ENCODE results near the gene UBE2G2.

UBE2G2 gene

DNA sequence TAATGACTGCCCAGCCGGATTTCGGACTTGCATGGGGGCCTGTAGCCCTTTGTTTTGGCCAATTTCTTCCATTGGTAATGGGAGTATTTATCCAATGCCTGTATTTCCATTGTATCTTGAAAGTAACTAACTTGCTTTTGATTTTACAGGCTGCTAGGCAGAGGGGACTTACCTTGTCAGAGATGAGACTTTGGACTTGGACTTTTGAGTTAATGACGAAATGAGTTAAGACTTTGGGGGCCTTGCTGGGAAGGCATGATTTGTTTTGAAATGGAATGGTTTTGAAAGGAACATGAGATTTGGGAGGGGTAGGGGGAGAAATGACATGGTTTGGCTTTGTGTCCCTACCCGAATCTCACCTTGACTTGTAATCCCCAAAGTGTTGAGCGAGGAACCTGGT lies 9.6 kb downstream of the UBE2G2 start:
- no peak for DNase-seq (ENCODE audit: low read depth in 3 of 3, low spot score in 1 of 3)

DNA sequence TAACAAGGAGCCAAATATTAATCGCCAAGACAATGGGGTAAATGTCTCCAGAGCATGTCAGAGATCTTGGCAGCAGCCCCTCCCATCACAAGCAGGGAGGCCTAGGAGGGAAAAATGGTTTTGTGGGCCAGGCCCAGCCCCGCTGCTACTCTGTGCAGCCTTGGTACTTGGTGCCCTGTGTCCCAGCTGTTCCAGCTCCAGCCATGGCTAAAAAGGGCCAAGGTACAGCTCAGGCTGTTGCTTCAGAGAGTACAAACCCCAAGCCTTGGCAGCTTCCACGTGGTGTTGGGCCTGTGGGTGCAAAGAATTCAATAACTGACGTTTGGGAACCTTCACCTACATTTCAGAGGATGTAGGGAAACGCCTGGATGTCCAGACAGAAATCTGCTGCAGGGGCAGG lies 10.4 kb downstream of the UBE2G2 start:
- DNase-seq (ENCODE audit: low read depth in 3 of 3, low spot score in 1 of 3) = no peak

DNA sequence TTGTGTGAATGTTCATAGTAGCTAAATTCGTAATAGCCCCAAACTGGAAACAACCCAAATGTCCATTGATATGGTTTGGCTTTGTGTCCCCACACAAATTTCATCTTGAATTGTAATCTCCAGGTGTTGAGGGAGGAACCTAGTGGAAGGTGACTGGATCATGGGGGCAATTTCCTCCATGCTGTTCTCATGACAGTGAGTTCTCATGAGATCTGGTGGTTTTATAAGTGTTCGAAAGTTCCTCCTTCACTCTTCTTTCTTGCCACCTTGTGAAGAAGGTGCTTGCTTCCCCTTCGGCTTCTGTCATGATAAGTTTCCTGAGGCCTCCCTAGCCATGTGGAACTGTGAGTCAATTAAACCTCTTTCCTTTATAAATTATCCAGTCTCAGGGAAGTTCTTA lies 11.3 kb downstream of the UBE2G2 start:
- no peak for DNase-seq (ENCODE audit: low read depth in 3 of 3, low spot score in 1 of 3)

DNA sequence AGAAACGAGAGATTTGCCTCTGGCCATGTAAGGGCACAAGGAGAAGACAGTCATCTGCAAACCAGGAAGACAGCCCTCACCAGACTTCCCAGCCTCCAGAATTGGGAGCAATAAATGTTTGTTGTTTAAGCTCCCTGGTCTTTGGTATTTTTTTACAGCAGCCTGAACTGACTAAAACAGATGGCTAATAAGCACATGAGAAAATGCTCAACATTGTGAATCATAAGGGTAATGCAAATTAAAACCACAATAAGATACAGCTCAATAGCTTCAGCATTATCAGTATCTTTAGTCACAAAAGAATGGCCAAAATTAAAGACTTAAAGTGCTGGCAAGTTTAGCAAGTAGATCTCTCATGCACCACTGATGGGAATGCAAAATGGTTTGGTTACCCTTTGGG lies 11.7 kb downstream of the UBE2G2 start:
- DNase-seq (ENCODE audit: low read depth in 3 of 3, low spot score in 1 of 3) = no peak

DNA sequence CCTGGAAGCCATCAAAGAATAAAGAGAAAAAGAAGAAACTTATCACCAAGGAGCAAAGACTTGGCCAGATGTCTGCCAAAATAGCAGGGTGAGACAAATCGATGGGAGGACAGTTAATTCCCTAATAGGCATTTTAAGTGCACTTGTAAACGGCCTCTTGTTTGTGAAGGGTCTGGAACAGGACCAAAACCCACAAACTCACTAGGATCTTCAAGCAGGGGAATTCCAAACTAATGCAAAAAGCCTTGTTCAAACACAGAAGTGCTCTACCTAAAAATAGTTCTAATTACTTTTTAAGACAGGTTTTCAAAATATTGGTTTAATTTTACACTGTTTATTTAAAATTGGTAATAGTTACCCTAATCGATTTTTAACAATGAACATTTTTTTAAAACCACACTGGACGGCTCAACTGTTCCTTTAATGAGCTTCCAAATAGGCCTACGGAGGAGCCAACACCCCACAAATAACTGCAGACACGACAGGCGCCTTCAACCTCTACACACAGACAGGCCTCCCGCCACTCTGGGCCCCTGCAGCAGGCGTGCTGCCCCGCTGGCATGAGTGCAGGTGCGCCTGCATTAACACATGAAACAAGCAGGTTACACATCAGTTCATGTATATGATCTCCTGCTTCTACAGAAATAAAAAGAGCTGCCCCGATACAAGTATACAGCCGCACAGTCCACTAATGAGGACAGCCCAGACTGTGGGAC lies 15.8 kb downstream of the UBE2G2 start:
- no peak for DNase-seq (ENCODE audit: low read depth in 3 of 3, low spot score in 1 of 3)

DNA sequence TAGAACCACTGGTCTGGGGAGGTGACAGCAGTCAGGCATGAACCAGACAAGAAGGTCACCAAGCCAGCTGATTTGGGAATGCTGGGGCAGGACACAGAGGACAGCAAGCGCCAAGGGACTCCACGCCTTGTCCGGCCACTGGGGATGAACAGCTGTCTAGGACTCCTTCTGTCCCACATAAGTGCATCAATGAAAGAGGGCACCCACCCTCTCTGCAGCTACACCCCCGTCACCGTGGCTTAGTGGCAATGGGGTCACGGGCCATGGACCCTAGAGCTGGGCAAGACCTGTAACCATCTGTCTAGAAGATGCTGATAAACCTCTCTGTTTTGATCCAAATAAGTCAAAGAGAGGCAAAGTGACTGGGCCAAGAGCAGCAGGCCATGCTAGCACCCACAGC lies 16.8 kb downstream of the UBE2G2 start:
- no peak for DNase-seq (ENCODE audit: low read depth in 3 of 3, low spot score in 1 of 3)

DNA sequence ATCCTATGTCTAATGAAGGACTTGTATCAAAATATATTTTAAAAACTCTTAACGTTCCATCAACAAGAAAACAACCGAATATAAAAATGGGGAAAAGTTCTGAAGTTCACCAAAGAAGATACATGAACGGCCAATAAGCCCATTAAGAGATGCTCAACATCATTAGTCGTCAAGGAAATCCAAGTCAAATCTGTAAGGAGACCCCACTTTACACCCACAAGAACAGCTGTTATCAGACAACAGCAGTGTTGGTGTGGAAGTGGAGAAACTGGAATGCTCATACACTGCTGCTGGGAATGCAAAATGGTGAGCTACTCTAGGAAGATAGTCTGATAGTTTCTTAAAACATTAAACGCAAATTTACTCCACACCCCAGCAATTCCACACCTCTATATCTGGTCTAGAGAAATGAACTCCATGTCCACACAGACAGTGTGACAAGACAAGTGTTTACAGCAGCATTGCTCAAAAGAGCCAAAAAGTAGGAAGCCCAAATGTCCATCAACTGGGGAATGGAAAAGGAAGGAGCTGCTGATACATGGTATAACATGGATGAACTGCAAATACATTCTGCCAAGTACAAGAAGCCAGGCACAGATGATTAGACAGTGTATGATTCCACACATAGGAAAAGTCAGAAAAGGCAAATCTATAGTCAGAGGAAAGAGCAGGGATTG lies 18.5 kb downstream of the UBE2G2 start:
- DNase-seq (ENCODE audit: low read depth in 3 of 3, low spot score in 1 of 3) = no peak

DNA sequence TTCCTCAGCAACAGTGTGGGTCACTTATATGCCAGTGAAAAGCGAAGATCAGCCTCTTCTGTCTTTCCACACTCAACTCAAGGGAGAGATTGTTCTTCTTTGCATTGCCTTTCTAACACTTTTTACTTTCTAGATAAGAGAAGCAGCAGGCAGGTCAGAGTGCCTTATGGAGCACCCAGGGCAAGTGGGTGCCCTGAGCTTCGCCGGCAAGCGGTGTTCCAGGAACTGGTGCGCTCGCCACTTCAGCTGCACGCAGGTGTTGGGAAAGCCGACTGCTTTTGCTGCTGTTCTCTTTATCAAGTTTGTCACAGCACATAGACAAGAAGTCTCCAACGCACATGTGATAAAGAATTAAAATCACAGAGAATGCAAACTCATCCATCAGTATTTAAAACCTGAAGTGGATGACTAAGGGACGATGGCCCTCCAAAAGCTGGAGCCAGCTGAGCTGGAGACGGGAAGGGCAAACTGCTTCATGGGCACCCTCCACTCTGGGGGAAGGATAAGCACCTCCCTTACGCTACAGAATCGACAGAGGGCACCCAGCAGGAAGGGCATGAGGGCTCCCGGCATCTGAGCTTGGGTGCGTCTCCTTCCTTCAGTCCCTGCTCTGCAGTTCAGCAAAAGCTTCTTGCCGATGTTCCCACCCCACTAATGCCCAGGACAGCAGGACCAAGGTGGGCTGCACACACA lies 20.7 kb downstream of the UBE2G2 start:
- no peak for DNase-seq (ENCODE audit: low read depth in 3 of 3, low spot score in 1 of 3)

DNA sequence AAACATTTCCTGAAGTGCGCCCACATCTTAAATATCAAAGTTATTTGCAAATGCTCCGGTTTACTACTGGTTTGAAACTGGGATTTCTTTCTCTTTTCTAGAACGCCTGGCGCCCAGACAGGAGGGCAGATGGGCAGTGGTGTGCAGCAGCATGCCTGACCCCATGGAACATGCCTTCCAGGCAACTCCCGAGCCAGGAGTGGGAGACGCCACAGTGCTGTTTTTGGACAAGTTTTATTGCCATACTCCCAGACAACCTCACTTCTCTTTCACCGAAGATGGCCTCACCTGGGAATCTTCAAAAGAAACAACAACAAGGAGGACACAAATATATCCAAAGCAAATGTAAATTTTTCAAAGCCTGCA lies 21.5 kb downstream of the UBE2G2 start:
- DNase-seq (ENCODE audit: low read depth in 3 of 3, low spot score in 1 of 3) = no peak

DNA sequence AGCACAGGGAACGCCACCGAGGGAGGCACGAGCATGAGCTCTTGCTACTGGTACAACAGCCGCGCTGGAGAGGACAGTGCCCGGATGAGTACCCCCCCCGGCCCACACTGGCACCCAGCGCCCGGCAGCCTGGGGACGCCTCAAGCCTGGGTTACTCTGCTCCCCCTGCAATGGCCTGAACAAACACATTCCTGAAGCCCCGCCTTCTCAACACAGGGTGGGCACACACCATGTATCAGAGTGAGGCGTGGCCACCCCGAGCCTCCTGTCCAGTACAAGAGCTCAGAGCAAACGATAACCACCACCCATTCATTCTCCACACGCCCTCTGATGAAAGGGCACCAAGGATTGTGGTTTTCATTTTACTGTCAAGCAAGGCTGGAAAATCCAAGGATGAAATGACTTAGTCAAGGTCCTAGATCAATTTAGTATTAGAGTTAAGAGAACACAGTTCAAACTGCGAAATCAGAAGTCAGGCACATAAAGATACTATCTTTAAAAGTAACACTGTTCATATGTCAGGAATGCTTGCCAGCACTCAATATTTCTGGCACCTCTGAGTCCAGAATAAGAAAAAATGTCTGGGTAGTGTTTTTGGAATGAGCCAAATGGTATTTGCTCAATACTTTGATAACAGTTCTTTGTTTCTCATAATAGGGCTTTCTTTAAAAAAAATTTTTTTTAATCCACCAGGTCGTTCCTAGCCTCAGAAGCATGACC lies 22.0 kb downstream of the UBE2G2 start:
- no peak for DNase-seq (ENCODE audit: low read depth in 3 of 3, low spot score in 1 of 3)

DNA sequence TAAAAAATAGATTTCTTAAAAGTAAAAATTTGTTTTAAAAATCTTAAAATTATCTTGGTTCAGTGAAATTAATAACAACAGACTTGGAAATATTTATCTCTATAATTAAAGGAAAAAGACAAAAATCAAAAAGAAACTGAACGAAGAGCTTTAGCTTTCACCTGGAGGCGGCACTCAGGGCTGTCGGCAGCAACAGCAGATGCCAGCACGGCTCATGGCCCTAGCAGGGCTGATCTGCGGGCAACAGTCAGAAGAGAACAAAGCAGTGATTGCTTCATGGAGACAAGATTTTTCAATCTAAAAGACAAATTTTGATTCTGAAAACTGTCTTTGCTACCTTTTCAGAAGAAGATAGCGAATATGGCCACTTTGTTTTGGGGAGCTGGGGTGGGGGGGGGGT lies 22.6 kb downstream of the UBE2G2 start:
- no peak for DNase-seq (ENCODE audit: low read depth in 3 of 3, low spot score in 1 of 3)

DNA sequence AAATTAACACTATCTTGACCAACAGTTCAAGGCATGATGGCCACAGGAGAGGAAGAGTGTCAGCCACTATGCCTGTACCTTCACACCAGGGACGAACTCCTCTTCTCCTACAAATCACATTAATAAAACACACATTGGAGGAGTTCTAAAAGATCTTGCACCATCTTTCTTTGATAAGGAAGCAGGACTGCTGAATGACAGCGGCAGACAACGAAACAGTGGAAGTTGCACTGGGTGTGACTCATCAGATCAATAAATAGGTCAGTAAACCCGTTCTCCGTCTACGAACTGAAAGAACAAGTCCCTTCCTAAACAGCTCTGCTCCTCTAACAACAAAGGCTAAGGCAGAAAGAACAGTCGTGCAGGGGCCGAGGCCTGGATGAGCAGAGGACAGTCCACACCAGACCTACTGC lies 23.1 kb downstream of the UBE2G2 start:
- DNase-seq (ENCODE audit: low read depth in 3 of 3, low spot score in 1 of 3) = no peak

DNA sequence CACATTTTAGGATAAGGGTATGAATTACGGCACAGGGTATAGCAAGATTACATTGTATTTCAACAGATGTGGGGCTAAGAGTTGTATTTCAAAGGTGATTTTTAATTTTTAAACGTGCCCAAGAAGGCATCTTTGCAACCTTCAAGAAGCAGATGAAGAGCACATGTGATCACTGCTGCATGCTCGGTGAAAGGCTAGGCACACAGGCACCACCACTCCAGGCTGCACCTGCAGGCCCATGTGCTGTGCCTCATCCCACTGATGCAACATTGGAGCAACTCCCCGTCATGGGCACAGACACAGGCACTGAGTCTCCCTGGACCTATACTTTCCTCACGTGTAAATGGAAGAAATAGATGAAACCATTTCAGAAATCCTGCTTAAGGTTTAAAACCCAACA lies 23.5 kb downstream of the UBE2G2 start:
- DNase-seq (ENCODE audit: low read depth in 3 of 3, low spot score in 1 of 3) = no peak

DNA sequence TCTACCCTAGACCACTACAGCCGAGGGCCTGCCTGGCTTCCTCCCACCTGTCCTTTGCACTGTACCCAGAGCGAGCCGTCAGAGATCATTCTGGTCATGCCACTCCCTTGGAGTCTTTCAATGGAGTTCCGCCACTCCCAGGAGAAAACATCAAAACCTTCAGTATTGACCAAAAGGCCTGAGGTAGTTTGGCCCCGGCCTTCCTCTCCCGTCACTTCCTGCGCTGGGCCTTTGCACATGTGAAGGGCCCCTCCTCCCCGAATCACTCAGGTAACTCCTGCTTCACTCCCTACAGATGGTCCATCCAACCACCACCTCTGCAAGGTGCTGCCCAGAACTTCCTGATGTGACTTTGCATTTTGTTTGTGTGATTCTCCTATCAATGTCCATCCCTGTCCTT lies 26.6 kb downstream of the UBE2G2 start:
- no peak for DNase-seq (ENCODE audit: low read depth in 3 of 3, low spot score in 1 of 3)

DNA sequence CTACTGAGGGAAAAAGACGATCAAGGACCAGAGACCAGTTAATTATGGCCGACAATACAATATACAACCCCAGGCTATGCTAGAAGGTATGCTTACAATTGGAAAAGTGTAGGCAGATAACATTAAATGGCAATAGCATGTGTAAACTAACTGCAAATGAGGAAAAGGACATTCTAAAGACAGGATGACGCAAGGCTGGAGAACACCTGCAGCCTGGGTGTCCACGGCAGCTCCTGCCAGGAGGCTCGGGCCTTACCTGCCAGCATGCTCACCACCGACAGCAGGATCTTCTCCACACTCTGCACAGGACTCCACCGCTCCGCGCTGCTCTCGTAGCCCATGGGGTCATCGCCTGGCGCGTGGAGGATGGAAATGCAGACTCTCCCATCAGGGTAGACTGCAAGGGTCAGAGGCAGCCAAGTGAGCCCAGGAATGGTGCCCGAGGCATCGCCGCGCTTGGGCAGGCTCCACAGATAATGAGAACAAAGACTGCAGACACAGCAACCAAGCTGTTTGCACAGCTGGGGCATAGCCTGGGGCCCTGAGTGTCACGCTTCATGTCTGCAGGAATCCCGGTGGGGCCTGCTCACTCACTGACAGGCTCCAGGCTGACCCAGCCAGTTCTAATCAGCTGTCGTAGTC lies 28.2 kb downstream of the UBE2G2 start:
- DNase-seq (ENCODE audit: low read depth in 3 of 3, low spot score in 1 of 3) = no peak

DNA sequence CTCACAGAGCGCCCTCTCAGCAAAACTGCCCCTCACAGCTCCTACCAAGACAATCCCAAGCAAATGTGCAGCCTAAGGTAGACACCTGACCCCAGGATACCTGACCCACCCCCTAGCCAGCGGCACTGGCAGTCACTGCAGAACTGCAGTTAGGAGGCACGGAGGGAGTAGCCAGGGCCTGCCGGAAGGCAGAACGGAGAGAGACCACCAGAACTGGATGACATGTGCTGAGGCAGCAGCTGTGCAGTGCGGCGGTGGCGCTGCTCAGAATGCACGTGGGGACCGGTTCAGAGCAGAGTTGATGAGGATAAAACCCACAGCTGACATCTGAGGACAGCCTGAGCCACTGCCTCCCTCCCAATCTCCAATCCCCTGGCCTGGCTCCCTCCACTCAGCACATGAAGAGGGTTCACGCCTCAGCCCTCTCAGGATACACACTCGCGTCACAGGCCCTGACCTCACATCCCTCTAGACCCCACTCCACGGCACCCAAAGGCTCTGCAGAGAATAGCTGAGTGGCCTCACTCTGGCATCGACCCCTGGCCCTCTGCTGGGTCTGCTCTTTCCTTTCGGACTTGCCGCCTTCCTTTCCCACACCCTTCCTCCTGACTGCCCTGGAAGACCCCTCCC lies 29.6 kb downstream of the UBE2G2 start:
- no peak for DNase-seq (ENCODE audit: low read depth in 3 of 3, low spot score in 1 of 3)

DNA sequence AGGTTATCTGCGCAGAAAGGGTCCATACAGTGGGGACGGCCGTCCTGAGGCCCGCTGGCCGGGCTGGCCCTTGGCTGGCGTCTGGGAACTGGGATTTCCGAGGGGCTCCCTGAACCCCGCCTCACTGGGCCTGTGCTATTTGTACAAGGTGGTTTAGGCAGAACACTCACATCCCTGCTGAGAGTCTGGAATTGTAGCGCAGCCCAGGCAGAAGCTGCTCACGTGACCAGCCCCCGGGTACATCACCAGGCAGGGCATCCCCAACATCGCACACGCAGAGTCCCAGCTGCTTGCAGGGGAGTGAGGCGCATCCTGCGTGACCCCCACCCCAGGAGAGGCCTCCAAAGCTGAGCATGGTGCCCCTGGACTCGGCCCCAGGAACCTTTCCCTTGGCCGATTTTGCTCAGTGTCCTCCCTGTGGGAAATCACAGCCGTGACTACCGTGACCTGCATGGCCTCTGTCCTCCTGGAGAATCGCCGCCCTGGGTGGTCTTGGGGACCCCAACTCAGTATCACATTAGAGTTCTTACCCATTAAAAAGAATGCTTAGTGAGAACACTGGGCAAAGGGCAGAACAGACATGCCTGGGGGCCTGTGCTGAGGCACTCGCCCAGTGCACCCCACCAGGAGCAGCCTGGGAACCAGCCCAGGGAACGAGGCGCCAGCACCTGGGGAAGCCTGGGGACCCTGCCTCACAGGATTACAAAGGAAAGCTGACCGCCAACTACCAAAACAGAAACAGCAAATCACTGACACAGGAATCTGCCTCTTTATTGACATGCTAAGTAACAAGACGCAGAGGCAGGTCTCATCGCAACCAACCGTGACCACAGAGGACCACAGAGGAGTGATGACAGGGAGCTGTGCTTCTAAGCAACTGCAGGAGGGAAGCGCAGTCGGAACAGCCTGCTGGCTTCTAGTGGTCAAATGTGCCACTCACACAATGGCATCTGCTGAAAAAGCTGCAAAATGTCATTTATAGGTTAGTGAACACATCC lies 33.5 kb downstream of the UBE2G2 start:
- no peak for DNase-seq (ENCODE audit: low read depth in 3 of 3, low spot score in 1 of 3)

DNA sequence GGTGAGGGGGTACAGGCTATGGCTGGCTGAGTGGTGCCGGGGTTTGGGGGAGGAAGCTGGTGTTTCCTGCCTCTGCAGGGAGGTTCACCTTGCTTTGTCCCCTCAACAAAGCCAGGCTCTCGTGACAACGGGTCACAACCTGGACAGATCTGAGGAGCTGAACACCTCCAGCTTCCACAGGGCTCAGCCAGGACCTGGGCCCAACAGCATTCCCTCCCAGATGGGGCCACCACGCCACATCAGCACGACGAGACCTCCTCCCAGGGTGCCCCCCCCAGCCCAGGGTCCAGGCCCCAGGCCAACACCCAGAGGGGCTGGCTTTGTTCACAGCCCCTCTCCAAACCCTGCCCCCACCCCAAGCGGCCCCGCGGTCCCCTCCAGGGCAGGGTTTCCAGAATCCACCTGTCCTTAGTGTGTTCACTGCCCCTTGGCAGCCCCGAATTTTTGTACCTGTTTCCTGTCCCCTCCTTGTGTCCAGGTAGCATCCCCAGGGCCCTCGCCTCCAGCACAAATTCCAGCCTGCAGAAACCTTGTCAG lies 34.7 kb downstream of the UBE2G2 start:
- DNase-seq (ENCODE audit: low read depth in 3 of 3, low spot score in 1 of 3) = no peak

DNA sequence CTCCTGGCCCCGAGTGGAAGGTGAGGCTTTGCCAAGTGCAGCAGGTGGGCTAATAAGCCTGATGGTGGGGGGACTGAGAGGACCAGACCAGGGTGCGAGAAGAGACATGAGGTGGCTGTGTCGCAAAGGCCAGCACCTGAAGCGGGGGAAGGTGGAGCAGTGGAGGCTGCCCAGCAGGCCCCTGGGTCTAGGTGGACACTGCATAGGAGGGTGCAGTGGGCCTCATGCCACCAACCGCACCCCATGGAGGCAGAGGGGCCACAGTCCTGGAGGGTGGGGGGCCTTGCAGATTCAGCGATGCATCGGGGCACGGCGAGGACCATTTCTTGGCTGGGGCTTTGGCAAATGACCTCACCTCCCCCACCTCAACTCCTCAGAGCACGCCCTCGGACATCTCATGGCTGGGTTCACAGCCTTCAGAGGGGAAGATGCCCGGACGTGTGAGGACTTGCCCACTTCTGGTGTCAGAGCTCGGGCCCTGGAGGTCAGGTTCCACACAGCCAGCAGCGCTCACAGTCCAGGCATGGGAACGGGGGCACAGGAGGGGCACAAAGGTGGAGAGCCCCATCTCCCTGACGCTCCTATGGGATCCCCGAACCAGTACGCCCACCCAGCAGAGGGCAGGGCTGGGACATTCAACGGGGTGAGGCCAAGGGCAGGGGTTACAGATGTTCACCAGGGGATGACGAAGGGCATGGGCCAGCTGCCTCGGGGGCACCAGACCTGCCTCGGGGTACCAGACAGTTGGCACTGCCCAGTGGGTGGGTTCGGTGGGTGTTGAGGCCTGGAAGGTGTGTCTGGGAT lies 35.4 kb downstream of the UBE2G2 start:
- no peak for DNase-seq (ENCODE audit: low read depth in 3 of 3, low spot score in 1 of 3)

All from stimulated activated CD4-positive, alpha-beta T cell treated with anti-CD3 and anti-CD28 coated beads, TNF-alpha, amount 100 ng/mL, for 1 hour (primary cell).